ENCODE data around the gene RAB17. TPM values are rescaled to one million over a fixed set of nuclear protein-coding genes. Genes with fewer than 3 reads are reported as not detected.
"Not testable (repeated sequence)": the region's sequence is repeated elsewhere in the genome, so short reads cannot be mapped to it uniquely, and the experiment has no call there.

Gene RAB17
- polyA plus RNA-seq, 3 donors, result 10.1 to 22.3 (median 17.5) TPM

DNA sequence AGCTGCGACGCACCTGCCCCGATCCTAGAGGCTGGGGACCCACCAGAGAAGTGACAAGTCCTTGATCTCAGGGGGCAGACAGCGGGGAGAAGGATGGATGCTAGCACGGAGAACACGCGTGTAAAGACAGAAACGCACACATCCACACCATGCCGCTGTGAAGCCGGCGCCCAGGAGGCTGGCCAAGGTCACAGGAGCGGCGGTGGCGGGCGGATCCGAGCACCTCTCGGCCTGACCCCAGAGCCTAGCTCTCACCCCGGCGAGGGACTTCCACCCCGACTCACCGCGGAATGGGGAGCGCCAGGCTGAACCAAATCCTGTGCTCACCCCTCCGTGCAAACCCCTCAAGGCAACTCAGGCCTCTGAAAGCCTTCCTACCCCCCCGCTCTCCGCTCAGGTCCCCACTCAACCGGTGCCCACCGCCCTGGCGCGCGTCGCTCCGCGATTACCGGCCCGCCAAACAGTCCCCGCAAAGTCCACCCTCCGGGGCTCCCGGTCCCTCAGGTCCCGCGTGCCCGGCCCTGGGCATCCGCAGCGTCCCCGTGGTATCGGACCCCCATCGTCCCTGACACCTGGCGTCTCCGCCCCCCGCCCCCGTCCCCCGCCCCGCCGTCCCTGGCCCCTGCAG is 36.4 kb upstream of the RAB17 start:
- DNase-seq, result no peak

DNA sequence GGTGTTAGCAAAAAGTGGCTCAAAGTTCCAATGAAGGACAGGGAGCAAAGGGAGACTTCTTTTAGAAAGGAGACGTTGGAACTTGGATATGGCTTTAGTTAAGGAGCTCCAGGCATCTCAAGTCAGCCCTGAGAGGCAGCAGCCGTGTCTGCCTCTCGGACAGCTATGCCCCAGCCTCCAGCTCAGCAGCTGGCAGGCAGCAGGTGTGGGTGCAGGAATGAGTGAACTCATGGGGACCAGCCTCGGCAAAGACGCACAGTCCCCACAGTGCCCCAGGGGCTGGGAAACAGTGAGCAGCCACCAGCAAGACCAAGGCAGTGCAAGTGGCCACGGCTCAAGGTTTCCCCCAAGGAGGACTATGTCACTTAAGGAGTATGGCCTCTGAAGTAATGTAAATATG is 35.2 kb upstream of the RAB17 start:
- DNase-seq, result no peak

DNA sequence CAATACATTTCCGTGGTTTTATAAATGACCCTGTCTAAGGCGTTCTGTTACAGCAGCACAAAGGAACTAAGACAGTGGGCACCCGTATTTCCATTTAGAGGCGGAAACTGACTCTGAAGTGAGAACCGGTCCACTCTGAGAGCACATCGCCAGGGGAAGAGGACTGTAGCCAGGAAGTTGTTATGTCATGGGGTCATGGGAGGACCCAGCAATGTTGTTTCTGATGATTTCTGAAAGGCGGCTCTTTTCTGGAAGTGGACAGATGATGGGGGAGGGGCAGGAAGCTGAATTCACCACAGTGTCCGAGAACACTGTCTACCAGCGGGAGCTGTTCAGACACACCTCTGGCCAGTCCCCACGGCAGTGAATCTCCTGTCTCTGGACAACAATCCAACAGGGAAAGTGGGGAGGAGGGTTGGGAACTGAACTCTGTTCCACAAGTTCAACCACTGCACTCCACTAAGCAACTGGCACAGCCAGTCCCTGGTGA is 34.7 kb upstream of the RAB17 start:
- DNase-seq, result no peak

DNA sequence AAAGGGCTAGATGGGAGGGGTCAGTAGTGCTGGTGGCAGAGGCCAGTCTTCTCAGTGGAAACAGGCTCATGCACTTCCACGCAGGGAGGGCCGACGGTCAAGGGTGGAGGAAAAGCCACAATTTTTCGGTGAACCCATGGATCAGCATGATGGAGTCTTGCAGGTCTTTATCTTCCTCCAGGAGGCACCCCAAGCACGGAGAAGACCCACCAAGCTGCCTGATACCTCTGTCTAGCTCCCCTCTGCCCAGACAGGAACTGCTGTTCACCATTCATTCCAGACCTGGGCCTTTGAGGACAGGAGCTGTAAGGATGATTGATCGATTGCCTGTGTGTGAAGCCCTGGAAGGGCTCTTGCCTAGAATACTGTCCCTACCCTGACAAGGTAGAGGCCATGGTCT is 34.0 kb upstream of the RAB17 start:
- DNase-seq, result no peak

DNA sequence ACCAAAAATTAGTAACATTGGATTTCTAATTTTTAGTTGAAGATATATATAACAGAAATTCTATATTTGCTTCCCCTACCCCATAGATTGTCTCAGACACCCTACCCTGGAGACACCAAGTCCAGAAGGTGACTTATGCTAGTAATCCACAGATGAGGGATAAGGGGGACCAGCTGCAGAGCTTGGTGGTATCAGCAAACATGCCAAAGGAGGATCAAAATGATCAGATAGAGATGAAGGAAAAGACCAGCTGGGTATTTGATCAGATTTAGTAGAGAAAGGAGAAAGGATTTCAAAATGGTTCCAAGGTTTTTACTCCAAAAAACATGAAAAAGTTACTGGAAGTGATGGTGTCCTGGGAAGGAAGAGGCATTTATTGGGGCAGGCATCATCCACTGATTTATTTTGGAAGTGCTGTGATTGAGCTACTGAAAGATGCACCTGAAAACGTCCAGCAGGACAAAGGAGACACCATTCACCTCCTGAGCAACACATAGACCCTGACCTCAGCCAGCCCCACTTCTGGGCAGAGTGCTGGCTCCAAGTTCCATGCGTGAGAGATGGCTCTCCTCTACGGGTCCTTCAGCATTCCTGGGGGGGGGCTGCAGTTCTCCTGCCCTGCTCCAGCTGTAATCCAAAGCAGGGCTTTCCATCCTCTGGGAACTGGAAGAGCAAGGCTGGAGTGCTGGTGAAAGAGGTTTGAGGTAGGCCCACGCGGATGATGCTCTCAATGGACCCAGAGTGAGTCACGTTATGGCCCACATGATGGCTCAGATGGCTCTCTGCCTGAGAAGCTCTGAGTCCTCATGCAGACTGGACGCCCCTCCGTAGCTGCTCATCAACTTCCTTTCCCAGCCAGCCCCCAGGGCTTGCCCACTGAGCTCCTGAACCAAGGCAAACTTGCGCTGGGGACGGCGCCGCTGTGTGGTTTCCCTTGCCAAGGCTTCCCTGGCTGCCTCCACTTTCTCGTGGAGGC is 33.2 kb upstream of the RAB17 start:
- DNase-seq, result no peak

DNA sequence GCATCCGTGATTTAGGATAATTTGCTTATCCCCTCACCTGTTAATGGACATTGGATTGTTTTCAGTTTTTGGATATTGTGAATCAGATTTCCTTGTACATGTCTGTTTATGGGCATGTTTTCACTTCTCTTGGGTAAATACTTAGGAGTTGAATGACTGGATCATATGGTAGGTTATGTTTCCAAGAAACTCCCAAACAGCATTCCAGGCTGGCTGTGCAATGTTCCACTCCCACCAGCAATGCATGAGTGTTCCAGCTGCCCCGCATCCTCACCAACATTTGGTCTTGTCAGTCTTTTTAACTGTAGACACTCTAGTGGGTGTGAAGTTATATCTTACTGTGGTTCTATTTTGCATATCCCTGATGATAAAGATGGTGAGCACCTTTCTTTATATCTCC is 27.9 kb upstream of the RAB17 start:
- no peak for DNase-seq

DNA sequence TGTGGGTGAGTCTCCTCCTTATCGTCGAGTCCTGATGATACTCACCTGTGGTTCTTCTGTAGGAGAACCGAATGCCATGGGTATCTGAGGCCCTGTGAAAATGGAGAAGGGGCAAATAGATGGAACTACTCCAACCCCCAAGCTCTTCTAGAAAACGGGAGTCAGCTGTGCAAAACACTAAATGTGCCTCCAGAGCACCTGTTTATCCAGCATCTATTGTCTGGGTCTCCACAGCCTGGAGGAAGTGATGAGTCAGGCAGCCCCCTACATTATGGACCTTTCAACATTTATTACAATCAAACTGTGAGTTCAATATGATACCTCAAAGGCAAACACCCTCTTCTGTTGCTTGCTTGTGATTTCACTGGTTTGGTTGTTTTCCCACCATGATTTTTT is 27.1 kb upstream of the RAB17 start:
- no peak for DNase-seq

DNA sequence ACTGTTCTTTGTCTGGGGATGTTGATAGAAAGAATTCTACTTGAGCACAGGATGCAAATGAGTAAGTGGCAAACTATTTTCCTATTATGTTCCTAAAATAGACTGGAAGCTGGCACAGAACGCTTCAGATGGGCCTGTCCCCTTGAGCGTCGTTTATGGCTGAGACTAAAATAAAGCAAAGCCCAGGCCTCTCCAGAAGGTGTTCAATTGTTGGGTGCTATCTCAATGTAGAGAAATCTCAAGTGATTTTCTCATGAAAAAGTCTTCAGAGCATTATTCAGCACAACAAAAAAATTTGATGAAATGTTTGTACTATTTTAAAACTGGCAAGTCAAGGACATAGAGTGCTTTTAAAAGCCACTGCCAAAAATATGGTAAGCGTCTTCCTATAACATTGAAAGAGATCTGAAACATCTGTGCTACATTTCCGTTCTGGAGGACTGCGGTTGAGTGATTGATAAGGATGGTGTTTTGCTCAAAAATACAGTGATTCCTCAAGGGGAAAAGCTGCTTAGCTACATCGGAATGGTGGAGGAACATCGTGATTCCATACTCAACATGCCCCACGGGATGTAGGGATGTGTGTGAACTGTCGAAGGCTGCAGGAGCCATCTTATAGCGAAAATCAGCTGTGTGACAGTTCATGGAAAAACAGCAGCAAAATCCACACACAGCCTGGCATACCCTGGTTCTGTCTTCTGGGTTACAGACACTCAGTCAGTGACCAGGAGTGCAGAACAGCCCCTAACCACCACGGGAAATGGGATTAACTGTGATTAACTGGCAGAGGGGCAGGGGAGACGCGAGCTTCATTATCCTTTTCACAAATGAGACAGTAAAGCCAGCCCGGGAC is 26.4 kb upstream of the RAB17 start:
- DNase-seq, result no peak

DNA sequence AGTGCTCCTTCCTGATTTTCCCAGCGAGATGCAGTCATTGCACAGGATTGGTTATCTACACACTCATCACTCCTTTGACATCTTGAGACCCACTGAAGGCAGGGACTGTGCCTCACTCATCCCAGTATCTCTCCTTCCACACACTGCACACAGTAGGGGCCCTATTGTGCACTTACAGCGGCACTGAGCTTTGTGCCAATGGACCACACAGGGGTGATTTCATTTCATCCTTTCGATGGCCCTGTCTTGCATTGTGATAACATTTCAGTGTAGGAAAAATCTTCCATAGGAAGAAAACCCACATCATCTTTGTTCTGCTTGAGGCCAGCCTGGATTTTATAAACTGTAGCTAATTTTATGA is 25.8 kb upstream of the RAB17 start:
- no peak for DNase-seq

DNA sequence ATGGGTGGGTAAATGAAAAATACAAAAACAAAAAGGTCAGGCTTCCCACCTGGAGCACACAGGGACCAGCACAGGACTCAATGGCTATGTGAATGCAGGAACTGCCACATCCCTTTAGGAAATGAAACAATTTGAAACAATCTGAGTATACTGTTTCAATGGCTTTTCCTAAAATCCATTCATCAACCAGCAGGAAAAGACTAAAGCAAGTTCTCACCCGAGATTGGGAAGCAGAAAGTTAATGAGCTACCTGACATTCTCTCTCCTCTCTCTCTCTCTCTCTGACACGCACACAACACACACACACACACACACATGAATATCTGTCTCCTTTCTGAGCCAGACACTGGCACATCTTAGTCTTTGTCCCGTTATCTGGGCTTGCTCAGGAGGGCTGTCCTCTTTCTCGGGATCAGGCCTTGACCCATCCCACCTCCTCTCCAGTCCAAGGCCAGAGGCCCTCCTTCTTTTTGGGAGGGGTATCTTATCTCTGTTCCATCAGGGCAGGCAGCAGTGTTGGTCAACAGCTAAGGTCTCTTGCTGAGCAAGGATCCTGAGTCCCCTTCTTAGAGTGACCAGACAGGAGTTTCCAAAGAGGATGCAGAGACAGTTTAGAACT is 25.2 kb upstream of the RAB17 start:
- no peak for DNase-seq

DNA sequence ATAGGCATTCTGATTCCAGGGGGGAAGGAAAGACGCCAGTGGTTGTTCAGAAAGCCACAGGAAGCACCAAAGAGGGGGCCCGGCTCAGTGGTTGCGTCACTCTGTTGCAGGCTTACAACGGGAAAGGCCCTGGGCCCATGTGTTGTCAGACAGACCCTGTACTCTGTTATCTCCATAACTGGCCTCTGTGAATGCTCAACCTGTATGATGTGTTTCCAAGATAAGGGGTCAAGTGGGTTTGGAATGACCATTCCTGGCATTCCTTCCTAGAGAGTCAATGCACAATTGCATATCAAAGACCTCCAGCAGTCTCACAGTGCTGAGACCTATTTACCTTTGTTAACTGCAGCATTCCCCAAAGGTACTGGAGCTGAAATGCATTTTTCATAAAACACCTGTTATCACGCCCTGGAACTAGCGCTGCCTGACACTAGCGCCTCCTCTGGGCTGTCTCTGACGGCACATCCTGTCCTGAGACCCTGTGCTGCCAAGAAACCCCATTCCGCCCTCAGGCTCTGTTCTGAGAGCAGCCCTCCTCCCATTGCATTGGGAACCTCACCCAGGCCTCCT is 23.7 kb upstream of the RAB17 start:
- DNase-seq, result no peak

DNA sequence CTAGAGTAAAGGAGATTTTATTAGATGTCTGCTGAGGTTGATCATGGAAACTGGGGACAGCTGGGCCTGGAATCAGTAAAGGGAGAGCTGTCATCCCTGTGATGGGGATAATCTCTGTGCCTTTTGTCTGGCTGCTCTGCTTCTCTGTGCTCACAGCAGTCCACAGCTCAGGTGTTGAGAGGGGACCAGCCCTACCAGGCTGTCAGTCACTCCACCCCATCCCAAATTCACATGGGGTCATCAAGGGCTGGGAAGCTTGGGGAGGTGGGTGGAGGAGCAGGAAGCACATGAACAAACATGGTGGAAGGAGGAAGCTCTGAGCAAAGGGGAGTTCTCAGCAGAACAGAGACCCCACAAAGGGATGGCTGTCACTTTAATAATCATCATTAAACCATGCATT is 23.1 kb upstream of the RAB17 start:
- no peak for DNase-seq

DNA sequence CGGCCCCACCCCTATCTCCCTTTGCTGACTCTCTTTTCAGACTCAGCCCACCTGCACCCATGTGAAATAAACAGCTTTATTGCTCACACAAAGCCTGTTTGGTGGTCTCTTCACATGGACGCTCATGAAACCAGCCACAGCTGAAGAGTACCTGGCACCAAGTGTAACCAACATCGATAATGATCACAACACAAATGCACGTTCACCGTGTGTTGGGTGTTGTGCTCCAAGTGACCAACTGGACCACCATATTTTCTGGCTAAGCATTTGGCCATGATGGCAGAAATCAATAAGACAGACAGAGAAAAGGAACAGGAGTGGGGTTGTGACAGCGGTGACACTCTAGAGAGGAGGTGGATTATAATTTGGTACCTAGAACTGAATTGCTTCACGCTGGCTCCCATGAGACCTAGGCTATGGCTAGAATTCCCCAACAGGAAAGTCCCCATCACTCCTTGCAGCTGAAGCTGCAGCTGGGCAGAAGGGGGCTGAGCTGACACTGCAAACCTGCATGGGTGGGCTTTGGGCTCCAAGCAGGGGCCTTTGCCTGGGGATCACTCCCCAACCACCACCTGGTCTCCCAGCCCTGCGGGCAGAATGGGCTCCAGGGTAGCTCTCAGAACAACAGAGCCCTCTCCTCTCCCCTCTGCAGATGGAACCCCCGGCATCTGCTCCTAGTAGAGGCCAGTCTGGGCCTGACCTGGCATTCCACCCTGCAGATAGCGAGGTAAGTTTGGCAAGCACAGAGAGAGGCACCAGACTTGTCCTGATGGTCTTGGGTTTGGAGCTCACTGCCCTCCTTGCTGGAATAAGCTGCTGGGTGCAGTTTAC is 22.2 kb upstream of the RAB17 start:
- no peak for DNase-seq

DNA sequence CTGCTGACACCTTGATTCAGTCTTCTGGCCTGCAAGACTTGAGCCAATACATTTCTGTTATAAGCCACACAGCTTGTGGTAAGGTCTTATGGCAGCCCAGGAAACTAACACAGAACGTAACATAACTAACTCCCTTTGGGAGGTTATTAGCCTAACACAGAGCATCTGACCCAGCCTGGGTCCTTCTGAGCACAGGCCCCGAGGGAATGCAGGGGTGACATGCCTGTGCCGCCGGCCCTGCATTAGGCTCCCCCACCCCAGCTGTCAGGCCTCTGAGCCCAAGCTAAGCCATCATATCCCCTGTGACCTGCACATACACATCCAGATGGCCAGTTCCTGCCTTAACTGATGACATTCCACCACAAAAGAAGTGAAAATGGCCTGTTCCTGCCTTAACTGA is 16.0 kb upstream of the RAB17 start:
- not testable (repeated sequence) for DNase-seq

DNA sequence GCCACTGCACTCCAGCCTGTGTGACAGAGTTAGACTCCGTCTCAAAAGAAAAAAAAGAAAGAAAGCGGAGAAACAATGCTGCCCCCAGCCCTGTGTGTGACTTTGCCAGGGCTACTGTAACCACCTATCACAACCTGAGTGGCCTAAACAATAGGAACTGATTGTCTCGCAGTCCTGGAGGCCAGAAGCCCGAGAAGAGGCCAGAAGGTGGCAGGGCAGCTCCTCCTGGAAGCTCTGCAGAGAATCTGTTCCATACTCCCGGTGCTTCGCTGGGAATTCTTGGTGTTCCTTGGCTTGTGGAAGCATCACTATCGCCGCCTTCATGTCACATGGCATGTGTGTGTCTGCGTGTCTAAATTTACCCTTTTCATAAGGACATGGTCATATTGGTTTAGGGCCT is 14.4 kb upstream of the RAB17 start:
- DNase-seq, result no peak

DNA sequence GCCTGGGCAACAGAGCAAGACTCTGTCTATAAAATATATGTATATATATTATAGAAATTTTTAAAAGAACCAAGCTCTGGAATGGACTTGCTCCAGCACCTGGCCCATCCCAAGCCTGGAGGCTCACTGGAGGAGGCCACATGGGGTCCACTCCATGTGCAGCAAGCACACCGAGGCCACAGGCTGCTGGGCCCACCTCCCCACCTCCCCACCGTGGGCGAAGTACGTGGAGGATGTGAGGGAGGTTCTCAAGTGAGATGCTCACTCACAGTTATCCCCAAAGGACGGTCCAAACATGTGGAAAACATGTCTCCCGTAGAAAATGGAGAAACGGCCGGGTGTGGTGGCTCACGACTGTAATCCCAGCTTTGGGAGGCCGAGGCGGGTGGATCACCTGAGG is 13.9 kb upstream of the RAB17 start:
- DNase-seq, result no peak

DNA sequence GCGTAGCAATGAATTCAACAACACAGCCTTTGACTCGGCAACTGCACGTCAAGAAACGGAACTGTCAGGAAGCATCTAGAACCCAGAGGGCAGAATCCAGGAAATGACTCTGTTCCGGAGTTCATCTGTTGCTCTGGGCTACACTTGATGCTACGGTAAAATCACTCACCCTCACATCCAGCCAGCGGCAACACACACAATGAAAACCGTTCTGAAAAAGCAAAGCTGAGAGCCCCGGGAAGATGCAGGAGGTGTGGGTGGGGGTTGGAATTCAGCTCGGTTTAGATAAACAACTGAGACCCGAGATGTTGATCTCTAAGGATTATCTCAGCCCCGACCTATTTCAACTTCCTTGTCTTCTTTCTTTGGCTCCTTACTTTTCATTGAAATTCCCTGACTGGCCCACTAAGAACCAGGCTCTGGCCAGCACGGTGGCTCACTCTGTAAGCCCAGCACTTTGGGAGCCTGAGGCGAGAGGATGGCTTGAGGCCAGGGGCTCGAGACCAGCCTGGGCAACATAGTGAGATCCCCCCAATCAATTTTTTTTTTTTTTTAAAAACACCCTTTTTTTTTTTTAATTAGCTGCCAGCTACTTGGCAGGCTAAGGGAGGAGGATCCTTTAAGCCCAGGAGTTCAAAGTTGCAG is 13.3 kb upstream of the RAB17 start:
- DNase-seq, result no peak

DNA sequence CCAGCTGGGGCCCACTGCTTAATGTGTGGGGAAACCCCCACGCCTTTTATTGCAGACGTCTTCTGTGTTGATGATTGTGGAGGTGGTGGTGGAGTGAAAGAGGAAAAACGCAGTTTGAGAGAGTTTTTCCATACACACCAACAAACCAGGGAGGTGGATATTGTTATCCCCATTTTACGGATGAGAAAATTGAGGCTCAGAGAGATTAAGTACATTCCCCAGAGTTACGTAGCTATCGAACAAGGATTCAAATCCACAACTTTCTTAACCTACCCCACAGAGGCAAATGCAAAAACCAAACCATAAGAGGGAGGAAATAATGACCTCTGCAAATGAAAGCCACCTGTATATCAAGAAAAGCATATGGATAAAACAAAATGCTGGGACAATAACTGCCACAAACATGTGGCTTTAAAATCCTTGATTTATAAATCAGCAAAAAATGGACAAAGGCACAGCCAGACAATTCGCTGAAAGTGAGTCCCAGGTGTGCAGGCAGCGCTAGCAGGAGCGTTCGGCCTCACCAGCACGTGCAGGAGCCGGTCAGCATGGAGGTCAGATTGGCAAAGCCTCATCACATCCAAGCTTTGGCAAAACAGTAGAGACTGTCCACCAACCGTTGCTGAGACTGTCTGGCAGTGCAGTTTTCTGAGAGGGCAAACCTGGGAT is 12.6 kb upstream of the RAB17 start:
- DNase-seq, result no peak

DNA sequence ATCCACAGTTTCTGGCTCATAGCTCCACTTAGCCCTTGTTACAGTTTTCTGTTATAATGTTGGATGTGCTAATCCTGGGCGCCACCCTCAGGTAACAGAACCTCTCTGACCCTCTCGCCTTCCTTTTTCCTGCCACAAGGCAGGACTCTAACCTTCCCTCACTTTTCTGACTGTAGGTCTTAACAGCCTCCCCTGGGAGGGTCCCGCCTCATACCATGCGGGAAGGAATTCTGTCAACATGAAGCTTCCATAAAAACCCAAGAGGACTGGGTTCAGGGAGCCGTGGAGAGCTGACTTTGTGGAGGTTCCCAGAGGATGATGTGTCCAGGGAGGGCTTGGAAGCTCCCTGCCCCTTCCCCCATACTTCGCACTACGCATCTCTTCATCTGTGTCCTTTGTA is 11.9 kb upstream of the RAB17 start:
- no peak for DNase-seq

Measured in renal pelvis (tissue), 4 donors.